Left forelimb (tissue), 1 donor: ENCODE data around the gene POU2F2.
"Not testable (repeated sequence)": the region's sequence is repeated elsewhere in the genome, so short reads cannot be mapped to it uniquely, and the experiment has no call there.

Experiments
- DNase-seq: peaks from one replicate; pipeline ENCODE4 v3.0.0-alpha.2; 2018; ENCODE audit warnings: low spot score

POU2F2 gene

DNA sequence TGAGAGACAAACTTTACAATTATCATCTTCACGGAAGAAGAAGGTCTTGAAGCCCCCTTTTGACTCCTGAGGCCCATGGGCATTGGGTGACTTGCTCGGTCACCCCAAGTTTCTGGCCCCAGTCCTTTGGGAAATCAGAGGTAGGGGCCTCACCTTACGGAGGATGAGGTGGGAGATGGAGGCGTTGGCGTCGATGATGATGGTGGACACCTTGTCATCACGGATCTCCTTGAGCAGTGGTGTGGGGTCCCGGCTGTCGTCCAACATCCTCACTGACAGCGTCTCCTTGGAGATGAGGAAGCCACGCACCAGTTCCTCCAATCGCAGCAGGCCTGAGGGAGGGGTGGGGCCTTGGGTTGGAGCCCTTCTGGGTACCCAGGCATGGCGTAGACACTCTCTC, 73.0 kb downstream of the POU2F2 start:
- DNase-seq = no peak

DNA sequence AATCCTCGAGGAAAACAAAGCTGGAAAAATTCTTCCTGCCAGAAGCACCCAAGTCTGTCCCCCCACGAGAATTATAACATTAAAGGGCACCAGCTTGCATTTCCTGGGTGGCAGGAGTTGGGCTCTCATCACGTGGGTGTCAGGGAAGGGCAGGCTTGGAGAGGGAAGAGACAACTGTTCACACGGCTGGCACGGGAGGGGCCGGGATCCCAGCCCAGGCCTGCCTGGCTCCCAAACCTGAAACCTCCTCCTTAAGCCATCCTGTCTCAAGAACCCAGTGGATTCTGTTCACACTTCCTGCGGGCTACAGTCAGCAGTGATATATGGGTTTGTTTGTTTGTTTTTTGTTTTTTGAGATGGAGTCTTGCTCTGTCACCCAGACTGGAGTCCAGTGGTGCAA, 74.4 kb downstream of the POU2F2 start:
- DNase-seq = no peak

DNA sequence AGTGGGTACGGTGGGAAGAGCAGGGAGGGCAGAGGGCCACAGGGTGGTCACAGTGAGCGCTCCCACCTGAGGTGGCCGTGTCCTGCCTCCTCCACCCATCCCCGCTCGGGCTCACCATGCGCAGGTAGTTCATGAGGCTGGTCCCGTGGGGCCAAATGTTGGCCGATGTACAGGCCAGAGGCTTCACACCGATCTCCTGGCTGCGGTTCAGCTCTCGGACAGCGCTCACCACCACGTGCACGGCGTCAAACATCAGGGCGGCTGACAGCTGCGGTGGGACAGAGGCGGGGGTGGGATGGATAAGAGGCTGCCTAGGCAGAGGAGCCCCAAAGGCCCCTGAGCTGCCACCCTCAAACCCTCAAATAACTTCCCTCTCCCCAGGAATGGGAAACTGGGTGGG, 78.0 kb downstream of the POU2F2 start:
- no peak for DNase-seq

DNA sequence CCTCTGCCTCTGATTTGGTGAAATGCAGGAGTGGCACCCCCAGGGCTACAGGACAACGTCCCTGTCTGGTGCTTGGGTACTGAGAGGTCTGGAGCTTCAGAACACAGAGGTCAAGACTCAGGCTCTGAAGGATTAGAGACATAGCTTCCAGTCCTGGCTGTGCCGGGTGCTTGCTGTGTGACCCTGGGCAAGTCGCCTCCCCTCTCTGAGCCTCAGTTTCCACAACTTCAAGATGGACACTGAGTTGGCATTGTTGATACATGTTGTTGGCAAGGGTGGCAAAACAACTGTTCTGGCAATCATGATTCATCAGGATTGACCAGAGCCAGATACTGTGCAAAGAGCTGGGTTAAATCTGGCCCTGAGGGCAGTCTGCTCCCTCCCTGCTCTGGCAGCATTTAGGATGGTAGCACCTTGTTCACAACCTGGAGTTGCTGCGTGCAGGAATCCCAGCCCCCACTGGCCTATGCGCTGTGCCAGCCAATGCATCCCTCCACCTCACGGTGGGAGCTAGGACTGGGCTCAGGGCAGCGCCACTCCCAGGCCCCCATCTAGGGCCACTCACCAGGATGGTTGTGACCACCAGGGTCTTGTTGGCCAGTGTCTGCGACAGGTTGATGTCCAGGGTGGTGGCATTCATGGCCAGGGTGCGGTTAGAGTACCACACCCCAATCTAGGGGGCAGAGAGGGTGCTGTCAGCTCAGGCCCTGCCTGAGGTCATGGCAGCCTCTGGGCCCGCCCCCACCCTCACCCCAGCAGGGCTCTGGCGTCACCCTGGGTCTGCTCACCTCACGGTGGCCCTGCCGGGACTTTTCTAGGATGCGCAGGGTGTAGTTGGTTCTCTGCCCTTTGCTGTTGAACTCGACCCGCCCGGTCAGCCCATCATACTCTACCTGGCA, 79.0 kb downstream of the POU2F2 start:
- no peak for DNase-seq

DNA sequence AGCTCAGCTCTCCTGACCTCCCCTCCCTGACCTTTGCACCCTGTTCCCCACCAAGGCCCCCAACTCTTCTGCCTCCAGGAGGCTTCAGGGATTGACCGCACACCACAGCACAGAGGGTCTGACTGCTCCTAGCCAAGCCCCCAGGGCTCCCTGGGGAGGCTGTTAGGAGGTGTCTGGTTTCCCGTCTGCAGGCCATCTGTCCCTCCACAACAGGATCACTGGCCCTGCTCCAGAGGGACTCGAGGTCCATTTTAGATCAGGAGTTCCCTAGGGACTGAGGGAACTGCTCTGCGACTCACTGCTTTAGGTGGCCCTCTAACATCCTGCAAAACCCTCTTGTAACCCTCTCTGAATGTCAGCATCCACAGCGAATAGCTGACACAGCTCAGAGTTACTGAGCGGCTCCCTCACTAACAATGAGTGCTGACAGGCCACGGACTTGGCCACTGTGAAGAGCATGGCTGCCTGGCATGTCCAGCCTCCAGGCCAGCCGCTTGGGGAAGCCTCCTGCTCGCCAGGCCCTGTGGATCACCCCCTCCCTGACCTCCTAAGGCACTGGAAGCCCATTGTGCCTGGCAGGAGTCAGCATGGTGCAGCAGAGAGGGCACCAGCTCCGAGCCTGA, 79.9 kb downstream of the POU2F2 start:
- no peak for DNase-seq

DNA sequence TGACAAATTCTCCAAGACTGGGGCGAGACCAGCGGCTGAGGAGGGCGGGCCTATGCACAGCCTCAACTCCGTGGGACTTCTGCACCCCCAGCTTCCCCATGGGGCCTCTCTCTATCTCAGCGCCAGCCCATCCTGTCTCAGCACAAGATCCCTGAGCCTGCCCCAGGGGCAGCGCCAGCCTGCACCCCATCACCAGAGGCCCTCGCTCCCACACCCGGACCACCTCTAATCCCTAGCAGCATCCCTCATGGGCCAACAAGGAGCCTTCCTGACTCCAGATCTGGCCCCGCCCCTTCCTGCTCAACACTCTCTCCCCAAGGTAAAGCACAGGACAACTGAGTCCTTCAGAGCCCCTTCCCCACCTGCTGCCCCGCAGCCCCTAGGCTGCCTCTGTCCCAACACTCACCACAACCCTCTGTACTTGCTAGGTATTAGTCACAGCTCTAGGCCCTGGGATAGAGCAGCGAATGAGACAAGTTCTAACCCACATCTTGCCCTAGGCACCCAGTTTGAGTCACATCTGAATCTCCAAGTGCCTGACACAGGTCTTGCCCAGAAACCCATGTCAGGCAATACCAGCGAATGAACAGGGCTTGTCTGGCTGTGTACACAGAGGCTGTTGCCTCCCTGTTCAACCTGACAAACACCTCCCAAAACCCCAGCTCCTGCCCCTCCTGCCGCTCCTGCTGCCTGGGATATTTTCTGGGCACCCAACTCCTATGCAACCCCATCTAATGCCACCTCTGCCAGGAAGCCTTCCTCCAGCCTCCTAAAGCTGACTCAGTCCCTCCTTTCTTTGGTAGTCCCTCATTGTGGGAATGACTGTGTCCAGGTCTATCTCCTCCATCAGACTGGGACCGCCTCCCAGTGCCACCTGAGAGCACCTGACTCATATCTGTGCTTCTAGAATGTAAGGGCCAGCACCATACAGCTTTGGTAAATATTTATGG, 80.8 kb downstream of the POU2F2 start:
- DNase-seq = no peak

DNA sequence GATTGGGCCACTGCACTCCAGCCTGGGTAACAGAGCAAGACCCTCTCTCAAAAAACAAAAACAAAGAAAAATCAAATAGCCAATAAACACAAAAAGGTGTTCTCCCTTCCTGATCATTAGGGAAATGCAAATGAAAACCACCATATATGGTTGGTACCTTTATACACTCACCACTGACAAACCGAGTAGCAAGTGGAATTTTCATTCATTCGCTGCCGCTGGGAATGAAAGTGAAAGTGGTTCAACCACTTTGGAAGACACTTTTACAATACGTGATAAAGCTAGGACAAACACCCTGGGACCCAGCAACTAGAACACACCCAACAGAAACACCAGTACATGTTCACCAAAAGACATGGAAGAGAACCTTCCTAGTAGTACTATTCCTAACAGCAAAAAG, 83.3 kb downstream of the POU2F2 start:
- no peak for DNase-seq

DNA sequence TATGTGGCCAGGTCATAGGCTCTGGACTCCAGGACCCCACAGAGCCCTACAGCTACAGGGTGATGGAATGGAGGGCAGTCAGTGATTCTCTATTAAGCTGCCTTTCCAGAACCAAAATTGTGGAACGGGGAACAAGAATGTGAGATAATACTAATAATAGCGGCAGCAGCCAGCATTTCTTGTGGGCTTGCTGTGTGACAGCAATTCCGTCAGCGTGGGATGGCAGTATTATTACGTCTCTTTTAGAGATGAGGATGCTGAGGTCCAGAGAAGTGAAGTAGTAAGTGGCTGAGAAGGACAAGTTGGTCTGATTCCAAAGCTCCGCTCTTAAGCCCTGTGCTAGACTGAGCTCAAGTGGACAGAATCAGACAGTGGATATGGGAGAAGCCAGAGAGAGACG, 86.7 kb downstream of the POU2F2 start:
- no peak for DNase-seq

DNA sequence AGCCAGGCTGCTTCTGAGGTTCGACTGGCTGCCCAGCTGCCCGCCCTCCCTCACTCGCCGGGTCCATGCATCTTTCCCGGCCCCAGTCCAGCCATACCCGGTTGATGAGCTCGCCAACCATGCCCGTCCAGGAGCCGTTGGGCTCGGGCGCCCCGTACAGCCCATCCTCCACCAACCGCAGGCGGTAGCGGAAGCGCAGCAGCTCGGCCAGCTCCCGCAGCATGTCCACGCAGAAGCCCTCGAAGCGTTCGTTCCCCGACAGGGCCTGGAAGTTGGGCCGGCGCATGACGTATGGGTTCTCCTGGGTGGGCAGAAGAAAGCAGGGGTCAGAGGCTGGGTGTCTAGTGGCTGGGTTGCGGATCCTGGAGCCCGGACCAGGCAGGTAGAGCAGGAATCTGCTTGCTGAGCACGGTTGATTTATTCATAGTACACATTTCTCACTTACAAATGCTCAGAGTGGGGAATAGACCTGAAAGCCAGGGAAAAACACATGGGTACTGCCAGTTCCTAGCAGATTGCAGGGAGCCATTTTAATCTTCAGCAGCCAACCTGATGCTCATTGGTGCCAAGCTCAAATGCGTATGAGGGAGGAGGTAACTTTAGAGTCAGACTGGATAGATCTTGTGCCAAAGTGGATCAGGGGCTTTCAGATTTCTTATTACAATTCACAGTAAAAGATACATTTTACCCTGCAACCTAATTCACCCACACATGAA, 89.6 kb downstream of the POU2F2 start:
- no peak for DNase-seq

DNA sequence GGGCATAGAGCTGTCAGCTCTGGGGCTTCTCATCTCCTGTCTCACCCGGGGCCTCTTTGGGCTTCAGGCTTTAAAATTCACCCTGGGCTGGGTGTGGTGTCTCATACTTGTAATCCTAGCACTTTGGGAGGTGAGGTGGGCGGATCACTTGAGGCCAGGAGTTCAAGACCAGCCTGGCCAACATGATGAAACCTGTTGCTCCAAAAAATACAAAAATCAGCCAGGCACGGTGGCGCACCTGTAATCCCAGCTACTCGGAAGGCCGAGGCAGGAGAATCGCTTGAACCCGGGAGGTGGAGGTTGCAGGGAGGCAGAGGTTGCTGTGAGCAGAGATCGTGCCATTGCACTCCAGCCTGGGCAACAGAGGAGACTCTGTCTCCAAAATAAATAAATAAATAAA, 91.8 kb downstream of the POU2F2 start:
- DNase-seq = not testable (repeated sequence)

DNA sequence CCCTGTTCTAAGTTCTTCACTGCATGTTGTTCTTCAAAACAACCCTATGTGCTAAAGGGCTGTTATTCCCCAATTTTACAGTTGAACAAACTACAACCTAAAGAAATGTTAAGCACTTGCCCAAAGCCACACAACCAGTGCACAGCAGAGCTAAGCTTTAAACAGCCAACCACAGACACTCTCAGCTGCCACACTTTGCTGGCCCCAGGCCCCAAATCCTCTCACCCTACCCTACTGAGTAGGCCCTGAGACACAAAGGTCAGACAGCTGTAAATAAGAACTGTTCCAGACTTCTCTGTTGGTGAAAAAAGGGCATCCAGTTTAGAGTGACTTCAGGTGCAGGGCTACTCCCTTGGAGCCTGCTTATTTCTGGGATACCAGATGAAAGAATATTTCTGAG, 92.2 kb downstream of the POU2F2 start:
- DNase-seq = no peak

DNA sequence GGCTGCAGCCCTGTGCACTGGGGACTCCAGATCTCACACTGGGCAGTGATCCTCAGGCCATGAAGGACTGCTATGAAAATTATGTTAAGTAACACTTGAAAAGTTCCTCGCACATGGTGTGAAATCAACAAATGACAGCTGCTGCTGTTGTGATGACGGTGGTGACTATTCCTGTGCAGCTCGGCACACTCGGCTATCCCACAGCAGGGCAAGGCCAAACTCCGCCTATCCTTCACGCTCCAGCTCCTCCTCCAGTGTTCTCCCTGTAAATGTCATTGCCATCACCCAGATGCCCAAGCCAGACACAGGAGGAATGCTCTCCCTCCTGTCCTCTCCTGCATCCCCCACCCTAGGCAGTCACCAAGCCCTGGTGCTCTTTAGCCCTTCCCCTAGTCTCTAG, 93.6 kb downstream of the POU2F2 start:
- no peak for DNase-seq

DNA sequence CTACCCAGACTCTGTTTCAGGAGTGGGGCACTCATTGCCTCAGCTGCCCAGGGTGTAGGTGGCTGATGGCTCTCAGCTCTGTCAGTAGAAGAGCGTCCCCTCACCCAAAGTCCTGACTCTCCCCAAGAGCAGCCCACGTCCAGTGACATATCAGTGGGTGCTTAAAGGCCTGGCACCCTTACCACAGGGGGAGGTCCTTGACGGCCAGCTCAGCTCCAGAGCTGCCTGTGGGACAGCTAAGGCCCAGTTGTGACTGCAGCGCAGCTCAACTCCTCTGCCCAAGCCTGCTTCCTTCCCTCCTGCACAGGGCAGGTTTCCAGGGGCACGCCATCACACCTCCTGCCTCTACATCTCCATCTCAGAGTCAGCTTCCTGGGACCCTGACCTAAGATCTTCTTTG, 94.6 kb downstream of the POU2F2 start:
- DNase-seq = no peak
